Urinary bladder (tissue), 4 donors: ENCODE data around the gene SPECC1. TPM values are rescaled to one million over a fixed set of nuclear protein-coding genes. Genes with fewer than 3 reads are reported as not detected.
A peak's percentile ranks its signal among the peaks of the same experiment; 100 is the strongest.
"Not testable (repeated sequence)": the region's sequence is repeated elsewhere in the genome, so short reads cannot be mapped to it uniquely, and the experiment has no call there.

Source experiments
- DNase-seq: peaks from one replicate; pipeline ENCODE4 v3.0.0-alpha.2; 2015; ENCODE audit errors: extremely low spot score
- H3K27ac ChIP-seq: one replicate; pipeline ENCODE4 v1.5.1; 2013; ENCODE audit warnings: low read depth, mild to moderate bottlenecking, moderate library complexity
- H3K36me3 ChIP-seq: one replicate; pipeline ENCODE4 v1.6.1; 2013; ENCODE audit warnings: mild to moderate bottlenecking, moderate library complexity; ENCODE audit not compliant: insufficient read depth
- H3K4me1 ChIP-seq: one replicate; pipeline ENCODE4 v1.6.1; 2013; ENCODE audit warnings: mild to moderate bottlenecking, moderate library complexity; ENCODE audit not compliant: insufficient read depth
- H3K4me3 ChIP-seq: one replicate; pipeline ENCODE4 v1.5.1; 2013; ENCODE audit warnings: low read depth, low read length
- WGBS: extraction: QIAGEN DNeasy Blood & Tissue Kit; methylation state at CpG from one replicate; pipeline ENCODE4 v1.1.7; 2013; 5-methylcytosine and 5-hydroxymethylcytosine counted together
- polyA plus RNA-seq: library from polyadenylated mRNA; stranded (reverse); fragments of 200-250 nt; gene quantifications from one replicate; pipeline ENCODE4 v1.2.3, GENCODE V29; 2013
- total RNA-seq: library from RNA; depleted of rRNA; stranded (reverse); fragments of >200 nt; gene quantifications from one replicate; pipeline ENCODE4 v1.2.3, GENCODE V29; 2014
- donor health status: healthy with polysubstance abuse.
- donor health status: healthy.

Gene SPECC1
- total and polyA plus RNA-seq, 2 donors = 9.8 to 23.5 TPM

- no peak overlapping the region for H3K4me3 ChIP-seq
- no peaks in the 10 kb centered on the region for H3K36me3 ChIP-seq
- no peak for DNase-seq
- no peaks in the 10 kb centered on the region for H3K4me1 ChIP-seq
- H3K27ac ChIP-seq = no peak overlapping the region
- WGBS = 35% methylated on average over 4 of the region's 4 CpGs
These were observed 17.8 kb upstream of the SPECC1 start for GRCh38 chr17:19991252-19991885.

GRCh38 chr17:19992803-19993713 is 16.1 kb upstream of the SPECC1 start:
- no peak overlapping the region for H3K27ac ChIP-seq
- peak; percentile 77 for DNase-seq
- 26% methylated on average over 24 of the region's 24 CpGs for WGBS
- no peak overlapping the region for H3K4me3 ChIP-seq
- no peaks in the 10 kb centered on the region for H3K4me1 ChIP-seq
- H3K36me3 ChIP-seq = no peaks in the 10 kb centered on the region

GRCh38 chr17:19996086-19996485 is 13.1 kb upstream of the SPECC1 start:
- Histone ChIP-seq H3K27ac (no peak overlapping the region), H3K36me3 (no peaks in the 10 kb centered on the region), H3K4me3 (no peak overlapping the region), H3K4me1 (no peaks in the 10 kb centered on the region)
- DNase-seq = no peak
- WGBS = 85% methylated on average over 1 of the region's 1 CpG

GRCh38 chr17:19996502-19996901 is 12.7 kb upstream of the SPECC1 start:
- WGBS = 52% methylated on average over 5 of the region's 5 CpGs
- no peak overlapping the region for H3K4me3 ChIP-seq
- no peak overlapping the region for H3K27ac ChIP-seq
- no peaks in the 10 kb centered on the region for H3K36me3 ChIP-seq
- DNase-seq = no peak
- no peaks in the 10 kb centered on the region for H3K4me1 ChIP-seq

GRCh38 chr17:20008242-20009051 is 712 bp upstream of the SPECC1 start:
- WGBS = 26% methylated on average over 35 of the region's 35 CpGs
- Histone ChIP-seq H3K27ac (no peak overlapping the region), H3K4me1 (peaks cover 5% of the 10 kb centered on the region), H3K4me3 (peak overlapping the region; percentile 52), H3K36me3 (no peaks in the 10 kb centered on the region)
- no peak for DNase-seq

- no peak for DNase-seq
- H3K4me1 ChIP-seq = peaks cover 5% of the 10 kb centered on the region
These were observed 182 bp upstream of the SPECC1 start for GRCh38 chr17:20009052-20009301.

GRCh38 chr17:20010099-20010863 is 1.1 kb downstream of the SPECC1 start:
- no peaks in the 10 kb centered on the region for H3K36me3 ChIP-seq
- peaks cover 5% of the 10 kb centered on the region for H3K4me1 ChIP-seq
- peak overlapping the region; percentile 52 for H3K4me3 ChIP-seq
- WGBS = 19% methylated on average over 11 of the region's 11 CpGs
- H3K27ac ChIP-seq = no peak overlapping the region
- DNase-seq = no peak

More at GRCh38 chr17:20009052-20009301, 182 bp upstream of the SPECC1 start:
- H3K27ac ChIP-seq = no peak overlapping the region
- peak overlapping the region; percentile 52 for H3K4me3 ChIP-seq
- under 1% methylated on average over 18 of the region's 18 CpGs for WGBS
- H3K36me3 ChIP-seq = no peaks in the 10 kb centered on the region

- no peak overlapping the region for H3K27ac ChIP-seq
- no peaks in the 10 kb centered on the region for H3K36me3 ChIP-seq
- H3K4me3 ChIP-seq = no peak overlapping the region
- H3K4me1 ChIP-seq = peaks cover 5% of the 10 kb centered on the region
- WGBS = 71% methylated on average over 1 of the region's 1 CpG
- DNase-seq = no peak
These were observed 1.8 kb downstream of the SPECC1 start for GRCh38 chr17:20010936-20011335.

- DNase-seq = no peak
- H3K4me1 ChIP-seq = peaks cover 5% of the 10 kb centered on the region
- no peaks in the 10 kb centered on the region for H3K36me3 ChIP-seq
- no peak overlapping the region for H3K4me3 ChIP-seq
- no peak overlapping the region for H3K27ac ChIP-seq
- WGBS = 73% methylated on average over 2 of the region's 2 CpGs
These were observed 2.9 kb downstream of the SPECC1 start for GRCh38 chr17:20012017-20012536.

- not testable (repeated sequence) for H3K4me3 ChIP-seq
- 98% methylated on average over 32 of the region's 32 CpGs for WGBS
These were observed 7.4 kb downstream of the SPECC1 start for GRCh38 chr17:20016475-20016992.

GRCh38 chr17:20022701-20023100 is 13.5 kb downstream of the SPECC1 start:
- no peak for DNase-seq
- no peak overlapping the region for H3K4me3 ChIP-seq
- 76% methylated on average over 4 of the region's 4 CpGs for WGBS

More at GRCh38 chr17:20016475-20016992, 7.4 kb downstream of the SPECC1 start:
- DNase-seq, H3K27ac ChIP-seq, H3K4me1 ChIP-seq, H3K36me3 ChIP-seq: not testable (repeated sequence)

GRCh38 chr17:20026960-20027359 is 17.8 kb downstream of the SPECC1 start:
- no peaks in the 10 kb centered on the region for H3K36me3 ChIP-seq
- DNase-seq = no peak
- H3K4me3 ChIP-seq = no peak overlapping the region
- no peaks in the 10 kb centered on the region for H3K4me1 ChIP-seq
- no peak overlapping the region for H3K27ac ChIP-seq

More at GRCh38 chr17:20022701-20023100, 13.5 kb downstream of the SPECC1 start:
- no peaks in the 10 kb centered on the region for H3K36me3 ChIP-seq
- H3K27ac ChIP-seq = no peak overlapping the region
- no peaks in the 10 kb centered on the region for H3K4me1 ChIP-seq

- Histone ChIP-seq H3K4me3 (no peak overlapping the region), H3K4me1 (no peaks in the 10 kb centered on the region), H3K36me3 (no peaks in the 10 kb centered on the region), H3K27ac (no peak overlapping the region)
- 84% methylated on average over 3 of the region's 3 CpGs for WGBS
- DNase-seq = no peak
These were observed 19.3 kb downstream of the SPECC1 start for GRCh38 chr17:20028443-20028842.
